HG02642 (cell line): ENCODE results near the gene PTPRF.

Source experiments
- ATAC-seq: cut with Tn5 transposase; IDR thresholded peaks from one replicate; pipeline ENCODE4 v1.9.1; 2021; ENCODE audit warnings: mild to moderate bottlenecking; ENCODE audit not compliant: unreplicated experiment, poor library complexity

The PTPRF gene

DNA sequence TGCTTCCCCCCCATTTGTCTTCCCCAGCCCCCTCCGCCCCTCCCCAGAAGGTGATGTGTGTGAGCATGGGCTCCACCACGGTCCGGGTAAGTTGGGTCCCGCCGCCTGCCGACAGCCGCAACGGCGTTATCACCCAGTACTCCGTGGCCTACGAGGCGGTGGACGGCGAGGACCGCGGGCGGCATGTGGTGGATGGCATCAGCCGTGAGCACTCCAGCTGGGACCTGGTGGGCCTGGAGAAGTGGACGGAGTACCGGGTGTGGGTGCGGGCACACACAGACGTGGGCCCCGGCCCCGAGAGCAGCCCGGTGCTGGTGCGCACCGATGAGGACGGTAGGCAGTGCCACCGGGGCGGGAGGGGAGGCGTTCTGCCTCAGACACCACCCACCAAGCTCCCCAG is 67.0 kb downstream of the PTPRF start:
- ATAC-seq, result no peak

DNA sequence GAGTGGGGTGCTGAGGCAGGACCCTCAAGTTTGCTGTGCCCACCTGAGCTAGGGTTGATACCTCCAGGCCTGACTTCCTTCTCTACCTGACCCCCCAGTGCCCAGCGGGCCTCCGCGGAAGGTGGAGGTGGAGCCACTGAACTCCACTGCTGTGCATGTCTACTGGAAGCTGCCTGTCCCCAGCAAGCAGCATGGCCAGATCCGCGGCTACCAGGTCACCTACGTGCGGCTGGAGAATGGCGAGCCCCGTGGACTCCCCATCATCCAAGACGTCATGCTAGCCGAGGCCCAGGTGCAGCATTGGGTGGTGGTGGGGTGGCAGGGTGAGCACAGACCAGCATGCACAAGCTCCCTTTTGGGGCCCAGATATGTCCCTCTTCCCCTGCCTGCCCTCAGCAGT is 67.9 kb downstream of the PTPRF start:
- ATAC-seq, result no peak

DNA sequence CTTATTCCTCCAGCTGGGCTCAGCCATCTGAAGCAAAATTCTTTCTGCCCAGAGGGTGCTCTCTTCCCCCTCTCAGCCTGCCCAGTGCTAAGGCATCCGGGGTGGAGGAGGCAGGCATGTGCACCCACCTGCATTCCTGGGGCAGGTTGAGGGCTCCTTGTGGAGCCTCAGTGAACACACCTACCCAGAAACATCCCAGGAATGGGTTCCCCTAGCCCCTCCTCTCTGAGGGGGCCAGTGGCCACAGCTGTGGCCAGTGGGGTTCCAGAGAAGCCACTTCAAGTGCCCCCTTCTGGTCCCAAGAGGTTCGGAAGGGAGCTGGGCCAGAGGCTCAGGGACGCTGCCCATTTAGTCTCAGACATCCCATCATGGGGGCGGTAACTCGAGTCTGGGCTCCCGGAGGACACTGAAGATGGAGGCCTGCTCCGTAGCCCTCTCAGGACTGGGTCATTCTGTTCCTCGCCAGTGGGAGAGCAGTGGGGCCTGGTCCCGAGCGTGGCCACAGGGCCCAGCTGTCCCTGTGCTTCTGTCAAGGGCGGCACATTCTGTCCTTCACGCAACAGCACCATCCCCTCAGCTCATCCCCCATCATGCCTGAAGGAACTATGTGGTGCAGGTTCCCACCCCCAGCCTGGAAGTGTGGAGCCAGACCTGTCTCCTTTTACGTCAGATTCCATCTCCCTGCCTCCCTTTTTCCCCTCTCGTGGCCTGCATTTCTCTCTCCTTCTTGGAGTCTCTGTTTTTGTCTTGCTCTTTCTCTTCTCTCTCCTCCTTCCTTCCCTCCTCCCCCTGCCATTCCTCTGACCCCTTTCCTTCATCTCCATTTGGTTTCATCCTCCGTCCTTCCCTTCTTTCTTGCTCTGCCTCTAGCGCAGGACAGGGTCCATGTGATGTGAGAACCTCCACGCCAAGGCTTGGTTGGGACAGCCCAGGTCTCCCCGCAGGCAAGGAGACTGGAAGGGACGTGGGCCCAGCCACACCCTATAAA is 69.6 kb downstream of the PTPRF start:
- ATAC-seq, result no peak

DNA sequence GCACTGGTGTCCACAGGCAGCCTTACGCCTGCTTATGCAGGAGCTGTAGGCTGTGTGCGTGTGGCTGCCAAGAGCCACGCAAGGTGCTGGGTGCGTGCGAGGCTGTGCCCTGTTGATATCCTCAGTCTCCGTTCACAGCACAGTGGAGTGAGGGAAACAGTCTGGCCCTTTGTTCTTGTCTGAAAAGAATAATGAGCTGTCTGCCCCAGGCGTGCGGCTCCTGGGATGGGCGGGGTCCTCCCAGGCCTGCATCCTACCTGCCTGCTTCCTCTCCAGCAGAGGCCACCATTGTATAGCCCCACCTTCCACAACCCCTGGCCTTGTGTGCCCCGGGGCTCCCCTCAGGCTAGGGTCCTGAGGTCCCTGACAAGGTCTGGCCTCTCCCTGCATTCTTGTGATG is 72.3 kb downstream of the PTPRF start:
- no peak for ATAC-seq

DNA sequence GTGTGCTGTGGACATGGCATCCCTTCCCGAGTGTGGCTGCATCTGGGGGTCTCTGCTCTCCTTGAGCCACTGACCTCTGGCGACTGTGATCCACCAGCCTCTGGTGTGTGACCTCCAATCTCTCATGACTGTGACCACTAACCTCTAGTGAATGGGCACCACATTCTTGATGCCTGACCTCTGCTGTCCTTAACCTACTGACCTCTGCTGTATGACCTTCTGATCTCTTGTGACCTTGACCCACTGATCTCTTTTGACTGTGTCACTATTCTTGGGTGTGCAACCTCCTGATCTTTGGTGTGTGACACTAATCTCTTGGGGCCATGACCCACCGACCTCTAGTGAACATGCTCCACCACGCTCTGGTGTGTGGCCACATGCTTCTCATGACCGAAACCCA is 73.5 kb downstream of the PTPRF start:
- no peak for ATAC-seq

DNA sequence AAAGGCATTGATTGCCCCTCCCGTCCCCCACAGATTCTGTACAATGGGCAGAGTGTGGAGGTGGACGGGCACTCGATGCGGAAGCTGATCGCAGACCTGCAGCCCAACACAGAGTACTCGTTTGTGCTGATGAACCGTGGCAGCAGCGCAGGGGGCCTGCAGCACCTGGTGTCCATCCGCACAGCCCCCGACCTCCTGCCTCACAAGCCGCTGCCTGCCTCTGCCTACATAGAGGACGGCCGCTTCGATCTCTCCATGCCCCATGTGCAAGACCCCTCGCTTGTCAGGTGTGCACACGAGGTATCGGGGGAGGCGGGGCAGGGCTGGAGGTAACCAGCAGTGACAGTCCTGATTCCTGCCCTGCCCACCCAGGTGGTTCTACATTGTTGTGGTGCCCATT is 74.5 kb downstream of the PTPRF start:
- no peak for ATAC-seq

DNA sequence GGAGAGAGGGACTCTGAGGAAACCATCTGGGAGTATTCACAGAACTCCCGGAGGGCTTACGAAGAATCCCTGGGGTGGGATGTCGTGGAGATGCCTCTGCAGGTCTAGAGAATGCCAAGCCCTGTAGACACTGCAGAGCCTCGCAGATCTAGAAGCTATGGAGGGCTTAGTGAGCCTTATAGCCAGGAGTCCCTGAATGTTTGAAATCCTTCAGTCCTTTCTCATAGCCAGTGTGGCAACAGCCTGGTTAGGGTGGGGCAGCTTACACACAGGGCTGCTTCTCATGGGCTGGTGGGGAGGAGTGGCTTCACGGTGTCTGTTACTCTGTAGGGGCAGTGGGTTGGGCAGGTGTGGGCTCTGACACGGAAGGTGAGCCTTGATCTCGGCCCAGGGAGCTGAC is 75.1 kb downstream of the PTPRF start:
- ATAC-seq, result no peak

DNA sequence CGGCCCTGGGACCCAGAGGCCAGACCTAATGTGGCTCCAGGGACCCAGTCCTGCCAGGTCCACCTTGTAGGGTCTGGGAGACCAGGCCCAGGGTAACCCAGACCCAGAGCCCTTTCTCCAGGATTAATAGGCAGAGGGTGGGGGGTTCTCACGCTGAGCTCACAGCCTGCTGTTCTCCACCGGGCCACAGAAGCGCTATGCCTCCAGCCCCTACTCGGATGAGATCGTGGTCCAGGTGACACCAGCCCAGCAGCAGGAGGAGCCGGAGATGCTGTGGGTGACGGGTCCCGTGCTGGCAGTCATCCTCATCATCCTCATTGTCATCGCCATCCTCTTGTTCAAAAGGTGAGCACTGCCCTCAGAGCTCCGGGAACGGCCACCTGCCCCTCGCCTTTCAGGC is 75.9 kb downstream of the PTPRF start:
- ATAC-seq, result no peak

DNA sequence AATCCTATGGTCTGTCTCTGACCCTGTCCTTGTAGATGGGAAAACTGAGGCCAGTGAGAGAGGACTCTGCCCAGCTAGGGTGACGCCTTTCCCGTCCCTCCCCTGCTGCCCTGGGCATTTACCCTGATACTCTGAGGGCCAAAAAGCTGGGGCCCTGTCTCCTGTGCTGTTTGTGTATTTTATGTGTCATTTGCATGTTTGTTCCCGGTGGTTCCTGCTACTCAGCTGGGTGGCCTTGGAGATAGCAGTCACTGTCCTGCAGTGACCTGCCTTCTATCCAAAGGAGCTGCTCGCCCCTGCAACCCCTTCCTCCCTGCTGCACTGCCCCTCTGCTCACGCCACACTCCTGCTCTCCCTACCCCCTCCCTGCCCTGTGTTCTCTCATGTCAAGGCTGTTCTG is 78.1 kb downstream of the PTPRF start:
- ATAC-seq, result no peak

DNA sequence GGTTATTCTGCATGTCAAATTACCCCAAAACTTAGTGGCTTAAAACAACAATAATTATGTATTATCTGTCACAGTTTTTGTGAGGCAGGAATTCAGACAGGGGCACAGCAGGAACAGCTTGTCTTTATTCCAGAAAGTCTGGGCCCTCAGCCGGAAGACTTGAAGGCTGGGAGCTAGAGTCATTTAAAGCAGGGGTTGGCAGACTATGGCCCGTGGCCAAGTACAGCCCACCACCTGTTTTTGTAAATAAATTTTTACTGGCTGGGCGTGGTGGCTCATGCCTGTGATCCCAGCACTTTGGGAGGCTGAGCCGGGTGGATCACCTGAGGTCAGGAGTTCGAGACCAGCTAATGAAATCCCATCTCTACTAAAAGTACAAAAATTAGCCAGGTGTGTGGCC is 79.7 kb downstream of the PTPRF start:
- ATAC-seq, result no peak

DNA sequence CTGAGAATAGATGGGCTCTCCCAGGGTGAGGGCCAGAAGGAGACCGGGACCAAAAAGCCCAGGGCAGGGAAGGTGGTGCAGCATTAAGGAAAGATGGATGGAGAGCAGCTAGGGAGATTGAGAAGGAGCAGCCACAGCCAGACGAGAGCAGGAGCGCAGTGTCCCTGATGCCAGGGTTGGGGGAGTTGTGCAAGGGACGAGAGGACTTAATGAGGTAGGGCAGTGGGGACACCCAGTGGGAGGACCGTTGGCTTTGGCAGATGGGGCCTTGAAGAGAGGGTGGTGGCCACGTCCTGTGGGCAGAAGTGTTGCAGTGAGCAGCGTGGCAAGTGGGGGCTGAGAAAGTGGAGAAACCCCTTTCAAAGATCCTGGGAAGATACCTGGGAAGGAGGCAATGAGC is 81.3 kb downstream of the PTPRF start:
- no peak for ATAC-seq

DNA sequence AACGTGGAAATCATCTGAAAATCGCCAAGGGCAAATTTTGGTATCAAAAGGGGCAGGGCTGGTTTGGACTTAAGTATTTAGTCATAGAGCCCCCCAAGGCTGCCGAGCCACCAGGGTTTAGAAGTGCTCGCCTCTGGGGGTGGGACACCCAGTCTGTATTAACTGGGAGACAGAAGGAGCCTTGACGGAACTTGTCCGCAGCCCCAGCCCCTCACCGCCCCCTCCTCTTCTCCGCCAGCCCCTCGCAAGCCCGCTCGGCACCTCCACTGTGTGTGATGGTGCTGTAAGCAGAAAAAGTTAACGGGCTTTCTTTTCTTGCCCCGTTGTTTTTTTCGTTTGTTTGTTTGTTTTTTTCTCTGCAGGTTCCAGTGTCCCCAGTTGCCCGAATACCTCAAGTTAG is 81.7 kb downstream of the PTPRF start:
- ATAC-seq, result no peak

DNA sequence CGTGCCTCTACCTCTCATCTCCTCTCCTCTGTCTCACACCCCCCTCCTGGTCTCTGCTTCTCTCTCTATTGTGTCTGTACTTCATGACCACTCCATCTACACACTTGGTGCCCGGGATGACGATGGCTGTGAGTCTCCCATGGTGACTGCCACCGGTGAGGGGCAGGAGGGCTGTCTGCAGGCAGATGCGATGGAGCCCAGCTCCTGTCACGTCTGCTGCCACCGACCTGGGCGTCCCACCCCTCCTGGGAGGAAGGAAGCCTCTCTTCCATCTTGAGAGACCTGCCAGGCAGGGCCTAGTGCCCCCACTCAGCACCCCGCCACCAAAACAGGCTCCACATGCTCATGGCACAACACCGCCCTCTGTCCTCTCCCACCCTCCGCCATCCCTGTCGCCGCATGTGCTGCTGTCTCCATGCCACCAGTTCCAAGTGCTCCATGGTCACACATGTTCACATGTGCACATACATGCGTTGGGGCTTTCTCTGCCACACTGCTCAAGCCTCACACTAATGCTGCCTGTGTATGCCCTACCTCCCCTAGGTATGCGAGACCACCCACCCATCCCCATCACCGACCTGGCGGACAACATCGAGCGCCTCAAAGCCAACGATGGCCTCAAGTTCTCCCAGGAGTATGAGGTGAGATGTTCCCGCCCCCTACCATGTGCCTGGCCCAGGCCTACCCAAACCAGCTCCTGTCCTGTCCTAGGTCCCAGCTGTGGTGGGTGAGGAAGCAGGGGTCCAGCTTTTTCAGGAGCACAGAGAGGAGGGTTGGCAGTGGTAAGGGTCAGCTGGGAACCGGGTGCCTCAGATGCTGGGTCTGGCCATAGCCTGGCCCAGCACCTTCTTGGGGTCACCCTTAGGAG is 82.6 kb downstream of the PTPRF start:
- no peak for ATAC-seq

DNA sequence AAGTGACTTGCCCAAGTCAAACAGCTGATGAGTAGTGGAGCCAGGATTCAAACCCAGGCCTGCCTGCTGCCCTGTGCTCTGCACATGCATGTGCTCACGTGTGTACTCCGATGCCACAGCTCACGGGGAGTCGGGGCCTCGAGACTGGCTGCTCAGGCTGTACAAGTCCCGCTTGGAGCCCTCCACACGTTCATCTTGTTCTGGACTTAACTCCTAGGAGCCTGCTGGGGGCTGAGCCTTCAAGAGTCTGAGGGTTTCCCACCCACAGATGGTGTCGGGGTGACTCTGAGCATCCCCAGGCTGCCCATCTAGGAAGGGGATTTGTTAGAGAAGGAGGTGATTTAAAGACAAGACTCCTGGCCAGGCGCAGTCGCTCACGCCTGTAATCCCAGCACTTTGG is 83.5 kb downstream of the PTPRF start:
- no peak for ATAC-seq

DNA sequence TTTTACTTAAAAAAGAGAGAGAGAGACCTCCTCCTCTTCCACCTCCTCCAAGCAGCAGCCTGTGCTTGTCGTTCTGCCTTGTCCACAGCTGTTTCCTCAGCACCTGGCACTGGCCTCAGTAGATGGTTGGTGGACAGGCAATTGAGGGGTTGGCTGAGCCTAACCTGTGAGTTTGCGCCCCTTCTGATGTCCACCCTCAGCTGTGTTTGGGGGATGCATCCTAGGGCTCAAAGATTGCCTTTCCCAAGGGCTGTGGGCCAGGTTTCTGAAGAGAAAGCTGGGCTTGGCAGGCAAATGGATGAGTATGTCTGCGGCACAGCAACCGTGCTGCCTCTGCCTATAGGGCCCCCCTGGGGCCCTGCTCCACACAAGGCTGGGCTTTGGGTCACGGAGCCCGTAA is 84.2 kb downstream of the PTPRF start:
- ATAC-seq, result no peak

DNA sequence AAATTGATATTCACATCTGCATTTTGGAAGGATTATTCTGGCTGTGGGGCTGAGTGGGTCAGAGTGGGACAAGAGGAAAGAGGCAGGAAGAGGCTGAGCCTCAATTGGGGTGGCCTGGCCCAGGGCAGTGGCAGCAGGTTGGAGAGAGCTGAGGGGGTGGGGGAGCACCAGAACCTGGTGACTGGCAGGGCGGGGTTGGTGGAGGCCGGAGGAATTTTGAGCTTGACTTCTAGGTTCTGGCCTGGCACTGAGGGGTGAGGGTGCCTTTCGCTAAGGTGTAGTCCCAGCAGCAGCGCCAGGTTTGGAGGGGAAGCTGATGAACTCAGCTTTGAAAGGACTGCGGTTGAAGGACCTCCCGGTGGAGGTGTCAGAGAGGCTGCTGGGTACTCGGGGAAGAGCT is 85.7 kb downstream of the PTPRF start:
- no peak for ATAC-seq

DNA sequence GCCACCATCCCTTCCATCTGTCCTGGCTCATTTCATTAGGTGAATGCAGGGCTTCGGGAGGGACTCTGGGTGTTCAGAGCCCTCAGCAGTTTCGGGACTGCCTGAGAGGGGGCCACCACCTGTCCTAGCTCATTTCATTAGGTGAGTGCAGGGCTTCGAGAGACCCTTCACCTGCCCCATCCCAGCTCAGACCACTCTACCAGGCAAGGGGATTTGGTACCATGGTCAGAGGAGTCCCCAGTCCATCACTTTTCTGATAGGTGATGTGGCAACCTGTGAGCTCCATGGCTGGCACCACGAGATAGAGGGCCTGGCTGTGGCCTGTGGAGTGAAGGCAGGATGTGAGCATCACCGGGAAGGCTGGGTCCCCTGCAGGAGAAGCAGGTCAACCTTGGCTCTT is 86.3 kb downstream of the PTPRF start:
- ATAC-seq, result no peak

DNA sequence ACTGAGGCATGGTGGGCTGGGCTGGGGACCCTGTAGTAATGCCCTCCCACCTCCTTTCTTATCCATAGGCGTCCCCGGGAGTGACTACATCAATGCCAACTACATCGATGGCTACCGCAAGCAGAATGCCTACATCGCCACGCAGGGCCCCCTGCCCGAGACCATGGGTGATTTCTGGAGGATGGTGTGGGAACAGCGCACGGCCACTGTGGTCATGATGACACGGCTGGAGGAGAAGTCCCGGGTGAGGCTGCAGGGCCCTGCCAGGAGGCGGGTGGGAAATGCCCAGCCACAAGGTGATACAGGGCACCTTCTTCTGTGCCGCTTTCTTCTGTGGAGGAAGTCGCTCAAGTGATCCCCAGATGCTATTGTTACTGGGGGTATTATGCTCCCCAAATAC is 87.0 kb downstream of the PTPRF start:
- ATAC-seq, result no peak

DNA sequence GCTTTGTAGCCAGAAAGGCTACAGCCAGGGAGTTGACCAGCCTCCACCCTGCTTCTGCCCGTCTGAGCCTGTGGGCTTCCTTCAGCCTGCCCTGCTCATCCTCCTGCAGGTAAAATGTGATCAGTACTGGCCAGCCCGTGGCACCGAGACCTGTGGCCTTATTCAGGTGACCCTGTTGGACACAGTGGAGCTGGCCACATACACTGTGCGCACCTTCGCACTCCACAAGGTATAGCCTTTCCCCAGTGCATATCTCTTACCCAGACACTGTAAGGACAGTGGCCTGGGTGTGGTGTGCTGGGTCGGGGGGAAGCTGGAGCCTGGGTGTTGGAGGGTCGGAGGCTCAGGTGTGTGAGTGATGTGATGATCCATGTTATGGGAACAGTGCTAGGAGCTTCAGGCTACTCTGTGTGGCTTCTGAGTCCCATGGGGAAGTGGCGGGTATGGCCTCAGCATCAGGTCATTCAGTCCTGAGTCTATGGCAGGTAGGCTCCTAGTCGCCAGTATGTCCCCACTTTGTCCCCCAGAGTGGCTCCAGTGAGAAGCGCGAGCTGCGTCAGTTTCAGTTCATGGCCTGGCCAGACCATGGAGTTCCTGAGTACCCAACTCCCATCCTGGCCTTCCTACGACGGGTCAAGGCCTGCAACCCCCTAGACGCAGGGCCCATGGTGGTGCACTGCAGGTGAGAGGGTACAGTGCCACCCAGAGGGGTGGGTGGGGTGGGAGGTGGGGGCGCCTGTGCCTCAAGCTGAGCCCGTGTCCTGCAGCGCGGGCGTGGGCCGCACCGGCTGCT is 88.0 kb downstream of the PTPRF start:
- ATAC-seq, result no peak

DNA sequence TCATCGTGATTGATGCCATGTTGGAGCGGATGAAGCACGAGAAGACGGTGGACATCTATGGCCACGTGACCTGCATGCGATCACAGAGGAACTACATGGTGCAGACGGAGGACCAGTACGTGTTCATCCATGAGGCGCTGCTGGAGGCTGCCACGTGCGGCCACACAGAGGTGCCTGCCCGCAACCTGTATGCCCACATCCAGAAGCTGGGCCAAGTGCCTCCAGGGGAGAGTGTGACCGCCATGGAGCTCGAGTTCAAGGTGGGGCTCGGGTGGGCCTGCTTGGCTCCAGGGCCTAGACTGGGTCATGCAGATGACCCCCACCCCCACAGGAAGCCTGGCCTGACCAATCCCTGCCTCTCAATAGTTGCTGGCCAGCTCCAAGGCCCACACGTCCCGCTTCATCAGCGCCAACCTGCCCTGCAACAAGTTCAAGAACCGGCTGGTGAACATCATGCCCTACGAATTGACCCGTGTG is 88.7 kb downstream of the PTPRF start:
- no peak for ATAC-seq
